SU-DHL-6 (cell line): ENCODE results near the gene APPBP2.

Experiments
- EZH2phosphoT487 ChIP-seq: fragments of 200-600 bp; sonication (generic), shearing (Covaris generic); conservative IDR thresholded peaks from 2 replicates; pipeline ENCODE4 v1.6.1; 2018; ENCODE audit warnings: mild to moderate bottlenecking, antibody characterized with exemption, low read length, moderate library complexity, mixed read lengths
- TF ChIP-seq, protein P1 (sequence below): fragments of 200-600 bp; sonication (generic); IDR thresholded peaks from one replicate; pipeline ENCODE4 v1.5.1; 2017; ENCODE audit warnings: antibody characterized with exemption, mild to moderate bottlenecking, low read length, moderate library complexity; ENCODE audit not compliant: insufficient read depth, poor library complexity, severe bottlenecking

GRCh38 chr17:60455378-60455777 is 70.7 kb downstream of the APPBP2 start:
- TF ChIP-seq, protein P1, sequence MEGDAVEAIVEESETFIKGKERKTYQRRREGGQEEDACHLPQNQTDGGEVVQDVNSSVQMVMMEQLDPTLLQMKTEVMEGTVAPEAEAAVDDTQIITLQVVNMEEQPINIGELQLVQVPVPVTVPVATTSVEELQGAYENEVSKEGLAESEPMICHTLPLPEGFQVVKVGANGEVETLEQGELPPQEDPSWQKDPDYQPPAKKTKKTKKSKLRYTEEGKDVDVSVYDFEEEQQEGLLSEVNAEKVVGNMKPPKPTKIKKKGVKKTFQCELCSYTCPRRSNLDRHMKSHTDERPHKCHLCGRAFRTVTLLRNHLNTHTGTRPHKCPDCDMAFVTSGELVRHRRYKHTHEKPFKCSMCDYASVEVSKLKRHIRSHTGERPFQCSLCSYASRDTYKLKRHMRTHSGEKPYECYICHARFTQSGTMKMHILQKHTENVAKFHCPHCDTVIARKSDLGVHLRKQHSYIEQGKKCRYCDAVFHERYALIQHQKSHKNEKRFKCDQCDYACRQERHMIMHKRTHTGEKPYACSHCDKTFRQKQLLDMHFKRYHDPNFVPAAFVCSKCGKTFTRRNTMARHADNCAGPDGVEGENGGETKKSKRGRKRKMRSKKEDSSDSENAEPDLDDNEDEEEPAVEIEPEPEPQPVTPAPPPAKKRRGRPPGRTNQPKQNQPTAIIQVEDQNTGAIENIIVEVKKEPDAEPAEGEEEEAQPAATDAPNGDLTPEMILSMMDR = no peak
- TF ChIP-seq EZH2phosphoT487 = no peak
